Erythroblast (primary cell): ENCODE results near the gene IQCF6.

Experiments
- DNase-seq, 2 experiments: peaks; one replicate each; lab custom pipeline; 2025; lab: John Stamatoyannopoulos, UW
- GATA1 ChIP-seq: IDR thresholded peaks from 2 replicates; pipeline ENCODE4 v1.6.1; 2011; ENCODE audit warnings: low read depth, mild to moderate bottlenecking, control low read depth, low read length, moderate library complexity
- POLR2A ChIP-seq: IDR thresholded peaks from 2 replicates; pipeline ENCODE4 v1.6.1; 2011; ENCODE audit warnings: mild to moderate bottlenecking, low read length

The IQCF6 gene

DNA sequence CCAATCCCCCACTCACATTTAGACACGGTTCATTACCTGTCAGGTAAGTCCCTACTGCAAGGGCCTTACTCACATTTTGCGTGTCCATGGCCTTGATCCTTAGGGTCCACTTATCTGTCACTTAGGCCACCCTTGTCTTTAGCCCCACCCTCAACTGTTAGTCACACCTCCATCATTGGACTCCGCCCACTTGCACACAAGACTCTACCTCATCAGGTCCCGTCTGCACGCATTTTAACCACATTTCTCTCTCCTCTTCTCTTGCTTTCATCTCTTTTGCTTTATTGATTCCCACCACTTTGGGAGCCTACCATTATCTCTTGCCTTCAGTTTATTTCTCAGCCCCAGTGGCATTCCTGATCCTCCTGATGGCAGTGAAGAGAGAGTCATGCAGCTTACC lies at the start of gene IQCF6:
IQCF6 (minus strand) TSS at position 101 of the 400 bp plus-strand sequence; CDS start at position 88, 13 bp downstream.
- TF ChIP-seq GATA1 (no peak), POLR2A (no peak)
- DNase-seq, result no peak

DNA sequence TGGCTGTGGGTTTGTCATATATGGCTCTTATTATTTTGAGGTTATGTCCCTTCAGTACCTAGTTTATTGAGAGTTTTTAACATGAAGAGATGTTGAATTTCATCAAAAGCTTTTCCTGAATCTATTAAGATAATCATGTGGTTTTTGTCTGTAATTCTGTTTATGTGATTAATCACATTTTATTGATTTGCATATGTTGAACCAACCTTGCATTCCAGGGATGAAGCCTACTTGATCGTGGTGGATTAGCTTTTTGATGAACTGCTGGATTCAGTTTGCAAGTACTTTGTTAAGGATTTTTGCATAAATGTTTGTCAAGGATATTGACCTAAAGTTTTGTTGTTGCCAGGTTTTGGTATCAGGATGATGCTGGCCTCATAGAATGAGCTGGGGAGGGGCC lies 49.3 kb upstream of the IQCF6 start:
- DNase-seq, result no peak
- no peak for TF ChIP-seq GATA1

DNA sequence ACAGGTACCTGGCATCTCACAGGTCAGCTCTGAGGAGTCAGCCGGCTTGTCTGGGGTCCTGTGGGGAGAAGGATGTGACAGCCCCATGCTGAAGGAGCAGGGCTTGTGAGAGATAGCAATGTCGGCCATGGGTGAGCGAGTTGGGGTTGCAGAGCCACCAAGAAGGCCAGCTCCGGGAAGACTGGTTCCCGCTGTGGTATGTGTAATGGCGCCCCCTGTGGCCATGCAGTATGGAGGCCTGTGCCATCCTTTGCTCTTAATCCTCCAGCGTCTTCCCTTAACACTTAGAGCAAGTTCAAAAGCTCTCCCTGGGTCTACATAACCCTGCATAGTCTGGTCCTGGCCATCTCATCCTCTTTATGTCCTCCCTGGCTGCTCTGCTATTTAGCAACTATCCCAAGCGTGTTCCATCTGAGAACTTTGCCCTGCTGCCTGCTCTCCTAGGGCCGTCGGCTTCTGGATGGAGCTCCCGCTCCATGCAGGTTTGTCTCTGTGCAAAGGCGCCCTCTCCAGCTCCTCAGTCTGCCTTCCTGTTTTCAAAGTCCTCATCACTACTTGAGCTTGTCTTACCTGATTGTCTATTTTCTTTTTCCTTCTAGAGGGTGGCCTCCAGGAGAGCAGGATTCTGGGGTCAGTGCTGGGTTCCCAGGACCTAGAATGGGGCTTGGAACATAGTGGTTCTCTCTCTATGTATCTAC lies 40.8 kb upstream of the IQCF6 start:
- DNase-seq, result peak; percentile 37 to 46
- TF ChIP-seq POLR2A (no peak), GATA1 (no peak)

DNA sequence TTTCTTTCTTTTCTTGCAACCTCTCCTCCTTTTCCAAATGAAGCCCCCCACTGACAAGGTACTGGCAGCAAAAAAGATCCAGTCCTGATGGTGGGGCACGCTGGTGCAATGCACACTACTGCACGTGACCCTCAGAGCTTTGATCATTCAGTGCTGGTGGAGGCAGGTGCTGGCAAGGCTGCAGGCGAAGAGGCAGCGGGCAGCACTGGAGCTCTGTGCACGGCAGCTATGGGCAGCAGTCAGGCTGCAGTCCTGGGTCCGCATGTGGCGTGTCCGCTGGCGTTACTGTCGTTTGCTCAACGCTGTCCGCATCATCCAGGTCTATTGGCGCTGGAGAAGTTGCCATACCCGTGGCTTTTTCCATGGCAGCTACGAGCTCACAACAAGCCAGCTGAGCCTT lies 40.1 kb upstream of the IQCF6 start:
- TF ChIP-seq GATA1 (no peak), POLR2A (no peak)
- DNase-seq, result no peak

DNA sequence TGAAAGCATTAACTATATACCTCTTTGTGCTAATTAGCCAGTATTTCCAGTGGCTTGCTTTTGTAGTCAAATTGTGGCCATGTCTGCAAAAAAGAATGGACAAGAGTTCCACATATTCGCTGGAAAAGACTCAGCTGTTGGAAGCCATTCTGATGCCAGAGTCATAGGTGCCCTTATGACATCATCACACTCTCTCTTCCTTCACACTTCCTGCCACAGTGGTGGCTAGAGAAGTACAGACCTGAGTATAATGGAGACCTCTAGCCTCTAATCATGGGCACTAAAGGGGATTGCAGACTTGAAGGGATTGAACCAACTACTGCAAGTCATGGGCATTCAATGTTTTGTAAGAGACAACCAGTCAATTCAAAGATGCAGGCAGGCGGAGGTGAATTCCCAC lies 38.3 kb upstream of the IQCF6 start:
- no peak for DNase-seq
- TF ChIP-seq GATA1 (no peak), POLR2A (no peak)

DNA sequence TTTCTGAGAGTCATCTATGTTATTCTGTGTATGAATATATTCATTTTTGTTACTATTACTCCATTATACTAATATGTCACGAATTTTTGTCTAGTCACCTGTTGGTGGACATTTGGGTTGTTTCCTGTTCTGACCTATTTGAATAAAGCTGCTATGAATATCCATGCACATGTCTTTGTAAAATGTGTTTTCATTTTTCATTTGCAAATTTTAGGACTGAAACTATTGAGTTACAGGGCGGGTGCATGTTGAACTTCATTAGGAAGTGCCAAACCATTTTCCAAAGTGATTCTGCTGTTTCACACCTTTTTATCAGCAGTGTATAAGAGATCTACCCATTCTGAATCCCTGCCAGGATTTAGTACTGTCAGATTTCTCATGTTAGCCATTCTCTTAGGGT lies 37.7 kb upstream of the IQCF6 start:
- no peak for DNase-seq
- TF ChIP-seq GATA1, result no peak
- no peak for TF ChIP-seq POLR2A

DNA sequence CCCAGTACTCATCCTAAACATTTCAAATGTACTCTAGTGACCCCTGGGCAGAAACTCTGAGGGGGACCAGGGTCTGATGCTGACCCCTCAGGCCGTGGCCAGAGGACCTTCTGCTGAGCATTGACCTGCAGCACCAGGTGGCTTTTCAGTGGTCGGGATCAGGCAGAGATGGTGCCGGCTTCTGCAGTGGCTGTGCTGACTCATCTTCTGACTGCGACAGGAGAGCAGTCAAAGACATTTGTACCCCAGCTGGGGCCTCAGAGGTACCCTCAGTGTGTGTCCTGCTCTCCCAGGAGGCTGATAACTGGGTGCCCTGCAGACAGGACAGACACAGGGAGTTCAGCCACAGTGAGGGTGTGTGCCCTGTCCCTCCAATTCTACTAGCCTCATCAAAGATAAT lies 36.6 kb upstream of the IQCF6 start:
- no peak for DNase-seq
- TF ChIP-seq POLR2A (no peak), GATA1 (no peak)

DNA sequence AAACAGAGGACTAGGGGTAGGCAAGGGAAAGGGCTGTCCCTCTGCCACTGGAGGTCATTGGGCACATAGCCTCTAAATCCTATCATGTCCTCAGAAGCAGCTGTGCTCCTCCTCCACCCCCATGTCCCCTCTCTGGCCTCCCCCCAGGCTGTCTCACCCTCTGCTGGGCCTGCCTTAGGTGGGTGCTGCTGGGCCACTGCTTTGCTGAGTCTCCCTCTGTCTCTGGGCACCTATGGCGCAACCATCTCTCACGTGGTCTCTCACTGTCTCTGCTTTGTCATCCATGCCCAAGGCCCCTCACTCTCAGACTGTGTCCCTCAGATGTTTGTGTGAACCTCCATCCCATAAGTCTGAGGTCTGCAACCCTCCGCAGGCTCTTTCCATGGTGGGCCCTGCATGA lies 35.0 kb upstream of the IQCF6 start:
- no peak for DNase-seq
- TF ChIP-seq POLR2A, result no peak
- TF ChIP-seq GATA1, result no peak

DNA sequence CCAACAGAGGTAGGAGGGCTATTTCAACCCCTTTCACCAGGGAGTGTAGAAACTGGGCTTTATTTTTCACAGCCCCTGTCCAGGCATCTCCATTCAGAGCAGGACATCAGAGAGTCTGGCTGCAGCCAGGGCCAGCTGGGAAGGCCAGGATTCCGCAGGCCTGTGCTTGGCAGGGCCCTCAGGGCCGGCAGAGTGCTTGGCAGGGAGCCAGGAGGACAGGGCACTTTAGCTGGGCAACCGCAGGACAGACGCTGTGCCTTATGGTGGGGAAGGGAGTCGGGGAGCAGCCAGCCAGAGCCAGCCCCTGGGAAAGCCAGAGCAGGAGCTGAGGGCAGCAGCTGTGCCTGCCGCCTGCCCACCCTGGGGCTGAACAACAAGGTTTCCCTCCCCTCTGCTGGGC lies 34.5 kb upstream of the IQCF6 start:
- TF ChIP-seq GATA1 (no peak), POLR2A (no peak)
- DNase-seq, result no peak

DNA sequence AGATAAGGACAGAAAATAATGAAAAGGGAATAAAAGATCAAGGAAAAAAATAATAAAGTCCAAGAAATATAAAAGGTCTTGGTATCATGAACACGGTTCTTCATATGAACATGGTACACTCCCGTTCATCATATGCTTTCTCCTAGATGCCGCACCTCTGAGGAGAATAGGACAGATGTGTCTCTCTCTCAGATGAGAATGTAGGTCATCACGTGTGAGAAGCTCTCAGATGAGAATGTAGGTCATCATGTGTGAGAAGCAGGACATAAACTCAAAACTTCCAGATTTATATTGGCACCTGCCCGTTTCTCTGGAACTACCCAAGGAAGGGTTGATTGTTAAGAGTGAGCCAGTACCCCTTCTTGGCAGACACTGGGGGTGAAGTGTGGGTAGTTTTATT lies 29.9 kb upstream of the IQCF6 start:
- DNase-seq, result no peak
- no peak for TF ChIP-seq GATA1
- no peak for TF ChIP-seq POLR2A

DNA sequence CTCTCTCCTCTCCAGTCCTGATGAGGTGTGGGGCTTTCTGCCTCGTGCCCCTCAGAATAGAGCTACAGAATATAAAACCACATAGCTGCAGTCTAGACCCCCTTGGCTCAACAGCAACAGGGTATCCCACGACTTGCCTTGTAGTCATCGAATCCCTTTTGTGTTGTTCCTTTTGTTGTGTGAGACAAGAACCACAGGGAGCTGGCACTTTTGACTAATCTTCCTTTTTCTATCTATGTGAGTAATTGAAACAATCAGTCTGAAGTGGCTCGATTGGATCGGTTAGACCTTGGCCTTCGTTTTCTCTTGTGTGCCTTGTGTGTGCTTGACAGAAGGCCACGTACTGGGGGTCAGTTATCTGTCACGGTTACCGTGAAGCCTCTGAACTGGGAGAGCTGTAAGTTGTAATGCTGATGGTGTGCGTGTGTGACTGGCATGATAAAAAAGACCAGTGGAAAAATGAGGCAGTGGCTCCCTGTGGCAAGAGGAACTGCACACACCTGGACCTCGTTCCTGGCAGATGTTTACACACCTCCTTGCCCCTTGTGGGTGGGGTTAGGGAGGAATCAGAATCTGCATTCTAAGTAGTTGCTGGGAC lies 23.2 kb upstream of the IQCF6 start:
- DNase-seq, result no peak
- TF ChIP-seq POLR2A (no peak), GATA1 (no peak)

DNA sequence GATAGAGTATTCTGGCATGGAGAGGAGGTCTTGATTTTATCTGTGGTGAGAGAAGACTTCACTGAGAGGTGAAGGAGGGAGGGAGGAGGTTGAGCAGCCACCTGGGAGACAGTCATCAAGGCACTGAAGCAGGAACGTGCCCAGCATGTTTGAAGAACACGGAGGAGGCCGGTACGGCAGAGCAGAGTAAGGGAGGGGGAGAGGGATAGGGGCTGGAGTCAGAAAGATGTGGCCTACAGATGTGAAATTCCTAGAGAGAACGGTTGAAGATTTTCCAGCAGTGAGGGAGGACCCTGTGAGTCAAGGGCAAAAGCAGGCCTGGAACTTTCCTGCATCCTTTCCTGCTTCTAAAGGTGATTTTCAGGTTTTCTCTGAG lies 21.7 kb upstream of the IQCF6 start:
- no peak for DNase-seq
- TF ChIP-seq POLR2A, result no peak

DNA sequence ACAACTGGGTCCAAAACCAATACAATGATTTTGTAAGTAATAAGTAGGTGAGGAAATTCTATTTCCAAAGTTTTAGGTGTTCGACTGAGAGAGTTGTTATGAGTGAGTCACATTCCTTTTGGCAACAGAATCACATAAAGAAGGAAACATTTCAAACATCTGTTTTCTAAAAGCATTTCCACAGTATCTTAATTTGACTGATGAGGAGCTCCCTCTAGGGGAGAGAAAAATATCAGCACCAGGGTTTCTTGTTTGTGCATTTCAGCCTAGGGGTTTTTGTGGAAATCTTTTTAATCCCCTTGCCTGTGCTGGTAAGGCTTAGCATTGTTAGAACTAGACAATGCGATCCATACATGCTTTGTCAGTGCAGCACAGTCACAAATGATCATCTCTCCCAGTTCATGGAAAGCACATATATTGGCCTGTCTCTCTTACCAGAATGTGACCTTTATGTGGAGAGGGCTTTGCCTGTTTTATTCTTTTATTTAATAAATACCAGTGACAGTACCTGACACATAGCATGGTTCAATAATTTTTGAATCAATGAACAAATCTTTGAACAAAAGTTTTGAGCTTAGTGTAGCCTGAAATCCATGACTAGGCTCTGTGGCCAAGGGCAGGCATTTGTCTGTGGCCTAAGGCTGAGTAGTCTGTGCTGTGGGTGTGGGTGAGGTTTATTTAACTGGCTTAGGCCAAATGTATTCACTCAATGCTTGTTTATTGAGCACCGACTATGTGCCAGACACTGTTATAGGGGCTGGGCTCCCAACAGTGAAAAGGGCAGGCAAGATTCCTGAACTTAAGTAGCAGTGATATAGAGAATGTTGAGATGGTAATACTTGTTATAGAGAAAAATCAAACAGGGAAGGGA lies 21.1 kb upstream of the IQCF6 start:
- peak; percentile 34 to 57 for DNase-seq
- TF ChIP-seq GATA1 (no peak), POLR2A (no peak)

DNA sequence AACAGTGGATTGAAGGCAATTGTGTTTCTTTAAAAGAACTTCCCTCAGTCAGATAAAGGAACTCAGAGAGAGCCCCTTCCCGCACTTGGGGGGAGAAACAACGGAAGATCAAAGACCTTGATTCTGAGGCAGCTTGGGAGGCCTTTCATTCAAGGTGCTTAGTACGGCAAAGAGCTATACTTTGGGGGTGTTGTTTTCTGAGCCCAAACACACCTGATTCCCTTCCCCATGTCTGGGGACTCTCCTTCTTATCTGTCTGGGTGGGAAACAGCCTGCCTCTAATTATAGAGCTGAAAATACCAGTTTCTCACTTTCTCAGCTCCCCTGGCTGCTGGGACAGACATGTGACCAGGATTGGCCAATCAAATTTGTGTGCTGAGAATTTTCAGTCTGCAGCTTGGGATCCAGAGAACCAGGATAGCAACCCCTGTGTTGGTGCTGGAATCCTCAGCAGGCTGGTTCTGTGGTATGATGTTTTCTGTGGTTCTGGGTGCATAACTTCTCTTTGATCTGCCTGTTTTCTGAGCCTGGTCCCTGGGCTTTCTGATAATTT lies 19.4 kb upstream of the IQCF6 start:
- no peak for DNase-seq
- TF ChIP-seq POLR2A (no peak), GATA1 (no peak)

DNA sequence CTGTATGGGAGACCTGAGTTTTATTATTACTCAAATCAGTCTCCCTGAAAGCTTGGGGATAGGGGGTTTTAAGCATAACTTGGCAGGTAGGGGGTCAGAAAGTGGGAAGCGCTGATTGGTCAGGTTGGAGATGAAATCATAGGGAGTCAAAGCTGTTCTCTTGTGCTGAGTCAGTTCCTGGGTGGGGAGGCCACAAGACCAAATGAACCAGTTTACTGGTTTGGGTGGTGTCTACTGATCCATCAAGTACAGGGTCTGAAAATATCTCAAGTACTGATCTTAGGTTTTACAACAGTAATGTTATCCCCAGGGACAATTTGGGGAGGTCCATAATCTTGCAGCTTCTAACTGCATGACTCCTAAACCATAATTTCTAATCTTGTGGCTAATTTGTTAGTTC lies 17.8 kb upstream of the IQCF6 start:
- DNase-seq, result no peak
- TF ChIP-seq POLR2A (no peak), GATA1 (no peak)
